Measurements from ENCODE around the gene LIMS1. TPM values are rescaled to one million over a fixed set of nuclear protein-coding genes. Genes with fewer than 3 reads are reported as not detected.

LIMS1 gene
- polyA plus RNA-seq, 3 donors: 44.0 to 130 (median 124) TPM

GRCh38 chr2:108632332-108633160, 98.3 kb downstream of the LIMS1 start:
- peaks cover 76% of the 10 kb centered on the region for H4K20me1 ChIP-seq (ENCODE audit: insufficient read depth, low read length)
- H3K4me1 Mint-ChIP-seq: peaks cover 49% of the 10 kb centered on the region
- 93% methylated on average over 3 of the region's 5 CpGs for WGBS (ENCODE audit: insufficient coverage)
- no peak overlapping the region for H3K4me3 ChIP-seq (replicated peaks in 1 of 3; ENCODE audit: low read depth in 2 of 3, low read length in 3 of 3)
- no peak for TF ChIP-seq CTCF (IDR thresholded peaks at IDR 0.05)
- no peak for DNase-seq
- no peaks in the 10 kb centered on the region for H3K9me3 Mint-ChIP-seq
- no peak overlapping the region for H3K4me2 ChIP-seq (replicated peaks; ENCODE audit: extremely low read depth, low read length, poor library complexity, severe bottlenecking)
- H3K4me1 ChIP-seq (ENCODE audit: control insufficient read depth in 1 of 2, insufficient read depth in 2 of 2, low read length in 2 of 2): peaks cover 17 to 23% of the 10 kb centered on the region in 2 donors
- peak overlapping the region in 3 of 7 donors; percentile 56 to 79 (median 66) for H3K27ac Mint-ChIP-seq
- peaks cover 0 to 16% of the 10 kb centered on the region in 2 donors for H3K36me3 ChIP-seq (replicated peaks in 1 of 2; ENCODE audit: control insufficient read depth in 1 of 2, insufficient read depth in 2 of 2, low read length in 2 of 2)
- H3K36me3 Mint-ChIP-seq: peaks cover 35 to 45% of the 10 kb centered on the region in 2 donors
- peaks cover 89% of the 10 kb centered on the region for H3K79me2 ChIP-seq (ENCODE audit: insufficient read depth, low read length)
- no peak overlapping the region for H3K9ac ChIP-seq (ENCODE audit: insufficient read depth, low read length, poor library complexity, severe bottlenecking)
- peaks cover 0 to 1% (median 0%) of the 10 kb centered on the region in 3 donors for H3K27me3 Mint-ChIP-seq (ENCODE audit: low read depth in 3 of 3)
- H2AFZ ChIP-seq (ENCODE audit: insufficient read depth, low read depth, low read length, poor library complexity, severe bottlenecking): no peak overlapping the region
- no peaks in the 10 kb centered on the region for H3K27me3 ChIP-seq (ENCODE audit: control insufficient read depth in 2 of 2, insufficient read depth in 2 of 2, low read length in 2 of 2)
- no peaks in the 10 kb centered on the region for H3K9me3 ChIP-seq (replicated peaks in 1 of 2; ENCODE audit: control insufficient read depth in 1 of 2, insufficient read depth in 1 of 2, low read length in 2 of 2)
- H3K4me3 Mint-ChIP-seq: no peak overlapping the region
- no peak overlapping the region for H3K27ac ChIP-seq (ENCODE audit: low read depth in 1 of 2, low read length in 2 of 2)
- intact Hi-C loops (cut with micrococcal nuclease): no loop called here

GRCh38 chr2:108633409-108633808, 99.1 kb downstream of the LIMS1 start:
- peak overlapping the region in 2 of 7 donors; percentile 21 to 96 for H3K27ac Mint-ChIP-seq
- H3K4me1 Mint-ChIP-seq: peaks cover 56% of the 10 kb centered on the region
- Histone ChIP-seq H4K20me1 (ENCODE audit: insufficient read depth, low read length) (peaks cover 67% of the 10 kb centered on the region), H2AFZ (ENCODE audit: insufficient read depth, low read depth, low read length, poor library complexity, severe bottlenecking) (no peak overlapping the region), H3K9me3 (replicated peaks in 1 of 2; ENCODE audit: control insufficient read depth in 1 of 2, insufficient read depth in 1 of 2, low read length in 2 of 2) (no peaks in the 10 kb centered on the region), H3K9ac (ENCODE audit: insufficient read depth, low read length, poor library complexity, severe bottlenecking) (no peak overlapping the region), H3K4me1 (ENCODE audit: control insufficient read depth in 1 of 2, insufficient read depth in 2 of 2, low read length in 2 of 2) (peaks cover 24 to 28% of the 10 kb centered on the region in 2 donors), H3K27me3 (ENCODE audit: control insufficient read depth in 2 of 2, insufficient read depth in 2 of 2, low read length in 2 of 2) (no peaks in the 10 kb centered on the region), H3K36me3 (replicated peaks in 1 of 2; ENCODE audit: control insufficient read depth in 1 of 2, insufficient read depth in 2 of 2, low read length in 2 of 2) (peaks cover 0 to 17% of the 10 kb centered on the region in 2 donors), H3K4me2 (replicated peaks; ENCODE audit: extremely low read depth, low read length, poor library complexity, severe bottlenecking) (no peak overlapping the region), H3K4me3 (replicated peaks in 1 of 3; ENCODE audit: low read depth in 2 of 3, low read length in 3 of 3) (no peak overlapping the region), H3K27ac (ENCODE audit: low read depth in 1 of 2, low read length in 2 of 2) (no peak overlapping the region), H3K79me2 (ENCODE audit: insufficient read depth, low read length) (peaks cover 89% of the 10 kb centered on the region)
- WGBS (ENCODE audit: insufficient coverage): no CpG with 5 or more reads among the region's 1 CpG
- H3K27me3 Mint-ChIP-seq (ENCODE audit: low read depth in 3 of 3): peaks cover 0 to 1% (median 0%) of the 10 kb centered on the region in 3 donors
- H3K9me3 Mint-ChIP-seq: no peaks in the 10 kb centered on the region
- TF ChIP-seq CTCF (IDR thresholded peaks at IDR 0.05): no peak
- H3K4me3 Mint-ChIP-seq: no peak overlapping the region
- intact Hi-C loops (cut with micrococcal nuclease): no loop called here
- H3K36me3 Mint-ChIP-seq: peaks cover 42 to 43% of the 10 kb centered on the region in 2 donors
- DNase-seq: no peak

Data from CD14-positive monocyte (primary cell).